Neural cell (in vitro differentiated cells): ENCODE measurements around the gene SNRPE.

Experiments
- POLR2AphosphoS5 ChIP-seq: IDR thresholded peaks from 2 replicates; pipeline ENCODE4 v1.6.1; 2012
- TF ChIP-seq, protein P1 (sequence below): fragments of 450-650 bp; IDR thresholded peaks from 2 replicates; pipeline ENCODE4 v1.5.1; 2014; ENCODE audit warnings: antibody characterized with exemption, mild to moderate bottlenecking, moderate library complexity; ENCODE audit not compliant: poor library complexity, severe bottlenecking

DNA sequence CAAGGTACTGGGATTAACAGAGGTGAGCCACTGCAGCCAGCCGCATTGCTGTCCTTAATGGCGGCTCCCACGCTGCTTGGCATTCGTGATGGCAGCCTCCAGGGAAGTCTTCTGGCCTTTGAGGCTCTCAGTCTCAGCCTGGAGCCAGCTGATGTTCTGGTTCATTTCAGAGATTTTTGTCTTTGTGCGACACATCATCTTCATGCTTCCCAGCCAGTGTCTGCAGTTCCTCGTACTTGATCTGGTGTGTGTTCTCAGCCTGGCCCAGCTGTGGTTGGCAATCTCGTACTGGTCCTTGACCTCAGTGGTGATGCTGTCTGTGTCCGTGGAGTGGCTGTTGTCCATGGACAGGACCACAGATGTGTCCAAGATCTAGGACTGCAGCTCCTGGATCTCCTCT is 11.7 kb downstream of the SNRPE start:
- TF ChIP-seq, protein P1, sequence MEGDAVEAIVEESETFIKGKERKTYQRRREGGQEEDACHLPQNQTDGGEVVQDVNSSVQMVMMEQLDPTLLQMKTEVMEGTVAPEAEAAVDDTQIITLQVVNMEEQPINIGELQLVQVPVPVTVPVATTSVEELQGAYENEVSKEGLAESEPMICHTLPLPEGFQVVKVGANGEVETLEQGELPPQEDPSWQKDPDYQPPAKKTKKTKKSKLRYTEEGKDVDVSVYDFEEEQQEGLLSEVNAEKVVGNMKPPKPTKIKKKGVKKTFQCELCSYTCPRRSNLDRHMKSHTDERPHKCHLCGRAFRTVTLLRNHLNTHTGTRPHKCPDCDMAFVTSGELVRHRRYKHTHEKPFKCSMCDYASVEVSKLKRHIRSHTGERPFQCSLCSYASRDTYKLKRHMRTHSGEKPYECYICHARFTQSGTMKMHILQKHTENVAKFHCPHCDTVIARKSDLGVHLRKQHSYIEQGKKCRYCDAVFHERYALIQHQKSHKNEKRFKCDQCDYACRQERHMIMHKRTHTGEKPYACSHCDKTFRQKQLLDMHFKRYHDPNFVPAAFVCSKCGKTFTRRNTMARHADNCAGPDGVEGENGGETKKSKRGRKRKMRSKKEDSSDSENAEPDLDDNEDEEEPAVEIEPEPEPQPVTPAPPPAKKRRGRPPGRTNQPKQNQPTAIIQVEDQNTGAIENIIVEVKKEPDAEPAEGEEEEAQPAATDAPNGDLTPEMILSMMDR = no peak
- TF ChIP-seq POLR2AphosphoS5 = no peak
